Right cardiac atrium (tissue), 5 donors: ENCODE data around the gene PIGN. TPM values are rescaled to one million over a fixed set of nuclear protein-coding genes. Genes with fewer than 3 reads are reported as not detected.

Source experiments
- ATAC-seq, 2 donors: fragments of 200-7000 bp; cut with Tn5 transposase; one replicate each; pipeline versions ENCODE4 v1.8.0 to v1.9.1; 2020; ENCODE audit warnings: moderate library complexity in 2 of 2, mild to moderate bottlenecking in 1 of 2
- DNase-seq, 3 donors: peaks; one replicate each; pipeline ENCODE4 v3.0.0-alpha.2; 2020
- H3K27ac ChIP-seq: one replicate; pipeline ENCODE4 v1.5.1; 2013; ENCODE audit warnings: mild to moderate bottlenecking, low read length, control low read depth, moderate library complexity
- H3K27me3 ChIP-seq: one replicate; pipeline ENCODE4 v1.6.1; 2013; ENCODE audit not compliant: control insufficient read depth, insufficient read depth
- H3K4me1 ChIP-seq: one replicate; pipeline ENCODE4 v1.6.1; 2013; ENCODE audit warnings: low read length; ENCODE audit not compliant: control insufficient read depth, insufficient read depth
- H3K4me3 ChIP-seq: one replicate; pipeline ENCODE4 v1.5.1; 2013; ENCODE audit warnings: low read length, control low read depth
- H3K9me3 ChIP-seq: one replicate; pipeline ENCODE4 v1.6.1; 2013; ENCODE audit warnings: low read length; ENCODE audit not compliant: control insufficient read depth
- WGBS: extraction: QIAGEN DNeasy Blood & Tissue Kit; methylation state at CpG from one replicate; pipeline ENCODE4 v1.1.7; 2013; 5-methylcytosine and 5-hydroxymethylcytosine counted together
- intact Hi-C, 4 donors: fragments of 100-400 bp; cut with DNase I; formaldehyde crosslinking; loops; one replicate each; pipeline versions ENCODE4 v1.11.0 to v1.14.0; 2022 to 2023
- polyA plus RNA-seq: library from polyadenylated mRNA; stranded (reverse); fragments of 200-250 nt; gene quantifications from one replicate; pipeline ENCODE4 v1.2.3, GENCODE V29; 2013
- total RNA-seq, 4 donors: library from RNA; stranded (reverse); fragmentation: NEBNext Ultra II Directional; extraction: Animal tissue kit (Norgen Biotek cat#: 25700); gene quantifications; one replicate each; pipeline ENCODE4 v1.2.1, GENCODE V29; 2021
- donor health status: healthy with polysubstance abuse.
- donor health status: DM: no; HTN: yes; CAD: no.
- donor health status: DM: no; HTN: no; CAD: no.
- donor health status: DM: no; HTN: yes; CAD: no; lungs with severe emphysema.
- donor health status: DM: yes; HTN: yes; CAD: no.

Gene PIGN
- total and polyA plus RNA-seq, 5 donors: 5.1 to 21.6 (median 15.2) TPM

DNA sequence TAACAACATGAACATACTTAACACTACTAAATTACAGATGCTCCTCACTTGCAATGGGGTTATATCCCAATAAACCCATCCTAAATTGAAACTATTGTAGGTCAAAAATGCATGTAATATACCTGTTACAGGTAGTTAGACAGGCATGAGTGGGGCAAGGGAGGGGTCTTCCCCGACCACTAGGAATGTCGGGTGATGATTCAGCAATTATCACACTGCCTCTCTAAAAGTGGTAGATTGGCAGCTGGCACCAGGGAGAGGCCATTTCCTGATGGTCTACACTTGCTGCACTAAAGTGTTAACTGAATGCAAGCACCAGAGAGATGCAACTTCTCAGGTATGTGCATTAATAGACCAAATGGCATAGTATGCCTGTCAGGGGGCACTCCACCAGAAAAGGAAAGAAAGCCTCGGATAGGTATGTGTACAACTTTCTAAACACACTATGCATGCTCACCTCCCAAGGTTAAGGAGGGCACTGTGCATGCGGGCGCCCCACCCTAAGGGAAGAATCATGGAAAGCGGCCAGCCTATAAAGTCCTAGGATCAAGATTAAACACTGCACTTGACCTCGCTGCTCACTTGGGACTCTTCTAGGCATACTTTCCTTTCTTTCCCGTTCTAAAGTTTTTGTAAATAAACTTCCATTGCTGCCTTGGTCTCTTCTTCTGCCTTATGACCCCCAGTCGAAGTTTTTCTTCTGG is 35.6 kb downstream of the PIGN start:
- Histone ChIP-seq H3K27ac (no peak overlapping the region), H3K4me1 (no peaks in the 10 kb centered on the region), H3K27me3 (no peaks in the 10 kb centered on the region), H3K9me3 (no peaks in the 10 kb centered on the region), H3K4me3 (no peak overlapping the region)
- ATAC-seq: no peak
- 93% methylated on average over 9 of the region's 9 CpGs for WGBS
- DNase-seq: no peak
- intact Hi-C loops: no loop called here

DNA sequence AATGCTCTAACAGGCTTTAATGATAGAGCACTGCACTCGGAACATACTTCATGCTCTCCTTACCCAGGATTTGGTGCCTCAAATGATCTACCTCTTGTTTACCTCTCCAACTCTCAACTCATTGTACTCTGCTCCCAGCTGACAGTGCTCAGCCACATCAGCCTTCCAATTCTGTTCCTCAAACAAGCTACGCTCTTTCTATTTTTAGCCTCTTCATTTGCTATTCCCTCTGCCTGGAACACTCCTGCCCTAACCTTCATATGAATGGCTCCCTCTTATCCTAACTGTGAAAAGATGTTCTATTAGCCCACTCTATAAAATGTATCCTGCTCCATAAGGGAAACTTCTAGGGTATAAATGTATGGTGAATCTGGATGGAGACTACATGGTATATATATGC is 42.5 kb downstream of the PIGN start:
- no peaks in the 10 kb centered on the region for H3K27me3 ChIP-seq
- no peak for DNase-seq
- intact Hi-C loops: no loop called here
- H3K4me3 ChIP-seq: no peak overlapping the region
- no peaks in the 10 kb centered on the region for H3K4me1 ChIP-seq
- 84% methylated on average over 2 of the region's 2 CpGs for WGBS
- H3K9me3 ChIP-seq: no peaks in the 10 kb centered on the region
- ATAC-seq: no peak
- H3K27ac ChIP-seq: no peak overlapping the region

DNA sequence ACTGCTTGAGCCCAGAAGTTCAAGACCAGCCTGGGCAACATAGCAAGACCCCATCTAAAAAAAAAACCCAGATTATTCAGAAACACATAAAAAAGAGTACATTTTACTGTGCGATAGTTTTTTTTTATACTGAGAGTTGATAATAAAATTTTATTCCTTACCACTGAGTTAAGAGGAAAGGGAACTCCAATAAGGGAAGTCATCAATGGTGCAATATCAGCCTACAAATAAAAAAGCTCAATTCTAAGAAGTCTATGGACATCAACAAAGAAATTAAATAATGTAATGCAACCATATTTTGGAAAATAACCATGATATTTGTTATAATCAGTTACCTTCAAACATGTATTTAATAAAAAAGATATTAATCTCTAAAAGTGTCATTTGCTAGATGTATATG is 46.6 kb downstream of the PIGN start:
- no peaks in the 10 kb centered on the region for H3K9me3 ChIP-seq
- 96% methylated on average over 1 of the region's 1 CpG for WGBS
- H3K4me3 ChIP-seq: no peak overlapping the region
- ATAC-seq (no peak), DNase-seq (no peak)
- H3K27ac ChIP-seq: no peak overlapping the region
- no peaks in the 10 kb centered on the region for H3K4me1 ChIP-seq
- no peaks in the 10 kb centered on the region for H3K27me3 ChIP-seq
- intact Hi-C loops: no loop called here

DNA sequence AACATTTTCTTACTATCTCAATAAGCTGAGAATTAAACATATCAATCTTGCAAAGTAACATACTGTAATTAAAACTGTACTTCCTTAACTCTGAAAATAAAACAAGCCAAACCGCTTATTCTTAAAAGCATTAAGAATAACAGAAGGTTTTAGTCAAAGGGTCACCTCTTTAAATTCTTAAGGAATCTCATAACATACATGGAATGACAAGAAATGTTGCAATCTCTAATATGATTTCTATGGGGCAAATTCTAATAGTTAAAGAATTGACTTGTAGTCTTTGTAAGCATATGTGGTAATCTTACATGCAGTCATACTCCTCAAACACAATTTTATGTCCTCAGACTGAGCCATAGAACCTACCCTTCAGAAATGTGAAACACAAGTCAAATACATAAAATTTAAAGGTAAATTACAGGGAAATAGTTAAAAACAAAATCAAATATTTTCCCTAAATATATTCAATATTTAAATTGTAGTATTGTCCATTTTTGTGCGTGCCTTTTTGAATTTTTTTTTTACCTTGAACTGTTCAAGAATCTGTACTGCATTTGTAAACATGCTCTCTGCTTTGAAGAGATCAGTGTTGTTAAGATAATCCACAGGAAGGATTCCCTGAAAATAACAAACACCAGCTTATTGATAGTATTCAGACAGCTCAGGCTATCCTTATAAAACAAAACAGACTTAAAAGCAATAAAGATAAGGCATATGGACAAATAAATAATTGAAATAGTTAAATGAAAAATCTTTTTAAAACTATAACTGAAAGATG is 48.2 kb downstream of the PIGN start:
- ATAC-seq (no peak), DNase-seq (no peak)
- WGBS: 97% methylated on average over 2 of the region's 2 CpGs
- H3K4me3 ChIP-seq: no peak overlapping the region
- no peaks in the 10 kb centered on the region for H3K27me3 ChIP-seq
- intact Hi-C loops: loop anchor here in 3 of 4 donors (10.0 kb wide), 4 partner anchors 234 to 594 kb away; partner anchors contain the start of gene RNF152 (in 1 of the 3)
- no peak overlapping the region for H3K27ac ChIP-seq
- H3K4me1 ChIP-seq: no peaks in the 10 kb centered on the region
- no peaks in the 10 kb centered on the region for H3K9me3 ChIP-seq

DNA sequence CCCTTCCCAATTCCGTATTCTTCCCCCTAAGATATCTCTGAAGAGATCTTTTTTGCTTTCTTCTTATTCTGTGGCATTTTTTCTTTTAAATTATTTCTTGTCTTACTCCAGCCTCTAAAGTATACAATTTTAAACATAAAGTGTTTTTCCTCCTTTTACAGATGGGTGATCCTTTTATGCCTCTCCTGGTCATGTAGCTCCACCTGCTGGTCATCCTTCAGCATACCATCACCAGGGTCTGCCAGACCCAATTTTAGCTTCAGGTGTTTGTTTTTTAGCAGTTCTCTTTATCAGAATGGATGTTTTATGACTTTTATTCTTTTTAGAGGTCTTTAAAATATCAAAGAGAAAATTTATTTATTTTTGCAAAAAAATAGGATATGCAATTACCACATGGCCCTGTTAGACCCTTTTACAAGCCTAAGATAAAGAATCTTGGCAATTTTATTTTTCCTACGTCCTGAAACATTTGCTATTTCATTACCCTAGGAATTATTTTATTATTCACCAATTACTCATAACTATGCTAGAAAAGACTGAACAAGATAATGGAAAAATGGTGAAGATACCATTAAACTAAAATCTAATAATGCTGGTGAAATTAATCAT is 55.5 kb downstream of the PIGN start:
- peak in 1 of 2 donors; percentile 64 for ATAC-seq
- WGBS: 79% methylated on average over 2 of the region's 2 CpGs
- H3K27me3 ChIP-seq: no peaks in the 10 kb centered on the region
- no peaks in the 10 kb centered on the region for H3K9me3 ChIP-seq
- H3K4me1 ChIP-seq: no peaks in the 10 kb centered on the region
- no peak overlapping the region for H3K4me3 ChIP-seq
- H3K27ac ChIP-seq: no peak overlapping the region
- peak in 2 of 3 donors; percentile 39 to 53 for DNase-seq
- intact Hi-C loops: loop anchor here in 3 of 4 donors (5.0 to 10.0 kb wide), 5 partner anchors 227 to 587 kb away; partner anchors contain the start of gene RNF152 (in 1 of the 3)

DNA sequence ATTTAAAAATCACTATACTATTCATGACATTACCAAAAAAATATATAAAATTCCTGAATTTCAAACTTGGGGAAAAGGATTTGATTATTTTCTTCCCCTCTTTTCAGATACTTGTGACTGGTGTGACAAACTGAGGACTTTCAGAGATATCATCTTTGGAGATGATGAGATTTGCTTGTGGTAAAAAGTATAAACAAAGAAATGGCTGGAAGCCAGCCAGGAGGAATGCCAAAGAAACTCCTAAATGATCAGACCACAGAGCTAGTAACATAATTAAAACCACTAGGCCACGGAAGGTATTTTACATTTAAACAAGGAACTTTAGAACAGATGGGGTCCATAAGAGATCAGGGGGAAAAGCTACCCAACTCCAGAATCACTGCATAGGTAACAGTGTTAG is 58.7 kb downstream of the PIGN start:
- intact Hi-C loops: loop anchor here in 1 of 4 donors (5.0 kb wide), 1 partner anchor 576 kb away; no protein-coding TSS in a partner anchor

DNA sequence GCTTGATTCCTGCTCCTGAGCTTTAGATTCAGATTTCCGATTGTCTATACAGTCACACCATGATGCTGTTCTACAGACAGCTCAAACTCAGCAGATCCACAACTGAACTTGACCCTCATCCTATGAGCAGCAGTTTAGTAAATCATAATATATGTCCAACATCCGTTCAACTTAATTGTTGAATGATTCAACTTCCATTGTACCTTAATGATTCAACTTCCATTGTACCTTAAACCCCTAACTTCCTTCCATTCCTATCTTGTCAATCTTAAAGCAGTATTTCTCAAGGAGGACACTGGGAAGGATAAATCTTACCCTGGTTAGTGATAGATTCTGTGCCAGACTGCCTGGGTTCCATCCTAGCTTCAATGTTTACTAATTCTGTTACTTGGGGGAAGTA is 60.1 kb downstream of the PIGN start:
- DNase-seq (no peak), ATAC-seq (no peak)
- no peaks in the 10 kb centered on the region for H3K27me3 ChIP-seq
- H3K9me3 ChIP-seq: no peaks in the 10 kb centered on the region
- H3K4me3 ChIP-seq: no peak overlapping the region
- 88% methylated on average over 2 of the region's 2 CpGs for WGBS
- intact Hi-C loops: loop anchor here in 1 of 4 donors (5.0 kb wide), 1 partner anchor 574 kb away; no protein-coding TSS in a partner anchor
- H3K4me1 ChIP-seq: no peaks in the 10 kb centered on the region
- no peak overlapping the region for H3K27ac ChIP-seq

More for the DNA sequence above, 58.7 kb downstream of the PIGN start:
- 56% methylated on average over 1 of the region's 1 CpG for WGBS
- Histone ChIP-seq H3K27me3 (no peaks in the 10 kb centered on the region), H3K9me3 (no peaks in the 10 kb centered on the region), H3K4me3 (no peak overlapping the region), H3K4me1 (no peaks in the 10 kb centered on the region), H3K27ac (no peak overlapping the region)
- ATAC-seq (no peak), DNase-seq (no peak)

DNA sequence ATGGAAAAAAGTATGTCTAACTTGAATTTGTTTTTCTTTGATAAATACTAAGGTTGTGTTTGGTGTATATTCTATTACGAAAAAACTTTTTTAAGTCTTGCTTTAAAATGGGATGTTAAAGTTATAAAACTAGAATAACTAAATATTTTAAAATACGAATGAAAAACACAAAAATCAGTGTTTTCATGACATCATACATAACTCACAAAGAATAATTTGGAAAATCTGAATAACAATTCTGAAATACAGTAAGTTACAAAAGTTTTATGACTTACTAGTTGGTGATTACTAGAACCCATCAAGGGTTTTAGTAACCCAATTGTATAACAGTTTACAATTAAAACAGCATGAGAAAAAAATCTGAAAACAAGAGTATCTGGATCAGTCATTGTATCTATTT is 61.2 kb downstream of the PIGN start:
- intact Hi-C loops: loop anchor here in 1 of 4 donors (5.0 kb wide), 1 partner anchor 573 kb away; no protein-coding TSS in a partner anchor
- no peak for ATAC-seq
- no peak overlapping the region for H3K27ac ChIP-seq
- H3K4me1 ChIP-seq: no peaks in the 10 kb centered on the region
- no peak overlapping the region for H3K4me3 ChIP-seq
- H3K9me3 ChIP-seq: no peaks in the 10 kb centered on the region
- DNase-seq: no peak
- 95% methylated on average over 2 of the region's 2 CpGs for WGBS
- no peaks in the 10 kb centered on the region for H3K27me3 ChIP-seq

DNA sequence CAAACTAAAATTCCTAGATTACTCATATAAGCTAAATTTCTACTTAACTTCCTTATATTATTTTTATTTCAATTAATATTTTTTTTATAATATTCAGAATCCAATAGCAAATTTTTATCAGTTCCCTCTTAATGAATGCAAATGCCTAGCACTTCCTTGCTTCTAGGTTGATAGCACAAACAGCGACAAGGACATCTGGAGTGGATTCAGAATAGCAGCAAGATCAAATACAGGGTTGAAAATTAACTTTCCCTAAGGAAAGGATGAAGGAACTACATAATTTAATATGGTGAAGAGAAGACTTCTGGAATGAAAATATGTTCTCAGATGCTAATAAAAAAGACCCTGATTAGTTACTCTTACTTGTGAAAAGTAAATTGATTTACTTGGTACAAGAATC is 64.5 kb downstream of the PIGN start:
- 94% methylated on average over 1 of the region's 1 CpG for WGBS

DNA sequence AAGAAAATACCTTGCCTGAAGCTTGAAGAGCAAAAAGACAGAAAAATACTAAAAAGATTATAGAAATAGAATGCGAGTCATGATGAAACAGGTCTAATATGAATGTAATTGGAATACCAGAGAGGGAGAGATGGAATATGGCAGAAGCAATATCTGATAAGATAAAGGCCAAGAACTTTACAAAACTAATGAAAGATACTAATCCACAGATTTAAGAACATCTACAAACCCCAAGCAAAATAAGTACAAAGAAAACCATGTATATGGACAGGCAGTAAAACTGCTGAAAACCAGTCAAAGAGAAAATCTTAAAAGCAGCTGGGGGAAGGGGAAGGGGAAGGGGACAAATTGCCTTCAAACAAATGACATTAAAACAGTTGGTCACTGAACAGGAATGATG is 67.0 kb downstream of the PIGN start:
- 99% methylated on average over 1 of the region's 1 CpG for WGBS
- Histone ChIP-seq H3K4me3 (no peak overlapping the region), H3K27ac (no peak overlapping the region), H3K4me1 (peaks cover 3% of the 10 kb centered on the region), H3K27me3 (no peaks in the 10 kb centered on the region), H3K9me3 (no peaks in the 10 kb centered on the region)
- intact Hi-C loops: no loop called here
- ATAC-seq (no peak), DNase-seq (no peak)

More for the DNA sequence above, 64.5 kb downstream of the PIGN start:
- no peak overlapping the region for H3K4me3 ChIP-seq
- no peaks in the 10 kb centered on the region for H3K4me1 ChIP-seq
- intact Hi-C loops: no loop called here
- no peak for ATAC-seq
- H3K27me3 ChIP-seq: no peaks in the 10 kb centered on the region
- H3K27ac ChIP-seq: no peak overlapping the region
- DNase-seq: no peak
- no peaks in the 10 kb centered on the region for H3K9me3 ChIP-seq

DNA sequence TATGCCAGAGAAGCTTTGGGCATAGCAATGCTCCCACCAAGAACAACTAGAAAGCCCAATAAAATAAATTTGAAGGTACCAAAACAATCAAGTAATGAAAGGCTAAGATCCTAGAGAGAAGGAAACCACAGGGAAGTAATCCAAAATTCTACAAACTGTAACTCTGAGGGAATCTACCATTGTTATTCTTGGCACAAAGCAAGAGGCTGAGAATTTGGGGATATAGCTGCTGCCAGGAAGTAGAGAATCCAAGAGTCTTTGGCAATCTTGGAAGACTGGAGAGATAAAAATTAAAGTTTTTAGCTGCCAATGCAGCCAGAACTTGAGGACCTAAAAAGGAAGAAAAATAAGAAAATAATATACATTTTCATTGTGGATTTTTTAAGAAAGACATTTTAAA is 68.5 kb downstream of the PIGN start:
- H3K4me3 ChIP-seq: no peak overlapping the region
- H3K27ac ChIP-seq: no peak overlapping the region
- intact Hi-C loops: no loop called here
- no peak for DNase-seq
- H3K27me3 ChIP-seq: no peaks in the 10 kb centered on the region
- ATAC-seq: peak; percentile 69 to 88
- H3K4me1 ChIP-seq: peaks cover 3% of the 10 kb centered on the region
- no peaks in the 10 kb centered on the region for H3K9me3 ChIP-seq
